ENCODE measurements around the gene CLPTM1. TPM values are rescaled to one million over a fixed set of nuclear protein-coding genes. Genes with fewer than 3 reads are reported as not detected.

Gene CLPTM1
- total and polyA plus RNA-seq, 2 donors from 2014 or later = 107 to 142 TPM

- Histone ChIP-seq H3K27ac (ENCODE audit: low read depth in 2 of 2, low read length in 2 of 2) (no peak overlapping the region), H3K4me1 (ENCODE audit: control insufficient read depth in 2 of 3, insufficient read depth in 2 of 3, low read depth in 1 of 3, low read length in 3 of 3) (no peaks in the 10 kb centered on the region), H3K9me3 (ENCODE audit: control insufficient read depth in 2 of 3, insufficient read depth in 1 of 3, low read length in 3 of 3) (no peaks in the 10 kb centered on the region), H3K27me3 (ENCODE audit: control insufficient read depth, insufficient read depth, low read length) (no peaks in the 10 kb centered on the region), H3K9ac (ENCODE audit: low read length in 3 of 3) (no peak overlapping the region), H3K4me3 (ENCODE audit: low read length in 3 of 3) (no peak overlapping the region), H3K36me3 (ENCODE audit: control insufficient read depth in 2 of 3, insufficient read depth in 3 of 3, low read length in 3 of 3) (no peaks in the 10 kb centered on the region)
- intact Hi-C loops (cut with DNase I) = no loop called here
- no peak for DNase-seq
- no peak for TF ChIP-seq CTCF (IDR thresholded peaks at IDR 0.05; ENCODE audit: borderline replicate concordance, extremely low read depth, insufficient read depth)
- no peak for FAIRE-seq
These were observed 25.1 kb upstream of the CLPTM1 start for GRCh38 chr19:44930088-44930487.

GRCh38 chr19:44931541-44931940 is 23.6 kb upstream of the CLPTM1 start:
- Histone ChIP-seq H3K4me1 (ENCODE audit: control insufficient read depth in 2 of 3, insufficient read depth in 2 of 3, low read depth in 1 of 3, low read length in 3 of 3) (peaks cover 0 to 2% (median 0%) of the 10 kb centered on the region in 3 donors), H3K4me3 (ENCODE audit: low read length in 3 of 3) (no peak overlapping the region), H3K27me3 (ENCODE audit: control insufficient read depth, insufficient read depth, low read length) (no peaks in the 10 kb centered on the region), H3K36me3 (ENCODE audit: control insufficient read depth in 2 of 3, insufficient read depth in 3 of 3, low read length in 3 of 3) (no peaks in the 10 kb centered on the region), H3K9me3 (ENCODE audit: control insufficient read depth in 2 of 3, insufficient read depth in 1 of 3, low read length in 3 of 3) (no peaks in the 10 kb centered on the region), H3K9ac (ENCODE audit: low read length in 3 of 3) (no peak overlapping the region), H3K27ac (ENCODE audit: low read depth in 2 of 2, low read length in 2 of 2) (no peak overlapping the region)
- no peak for DNase-seq
- intact Hi-C loops (cut with DNase I) = no loop called here
- TF ChIP-seq CTCF (IDR thresholded peaks at IDR 0.05; ENCODE audit: borderline replicate concordance, extremely low read depth, insufficient read depth) = no peak
- no peak for FAIRE-seq

- no peak for FAIRE-seq
- intact Hi-C loops (cut with DNase I) = no loop called here
- H3K27ac ChIP-seq (ENCODE audit: low read depth in 2 of 2, low read length in 2 of 2) = no peak overlapping the region
These were observed 15.5 kb upstream of the CLPTM1 start for GRCh38 chr19:44939668-44940067.

More at GRCh38 chr19:44939668-44940067, 15.5 kb upstream of the CLPTM1 start:
- TF ChIP-seq CTCF (IDR thresholded peaks at IDR 0.05; ENCODE audit: borderline replicate concordance, extremely low read depth, insufficient read depth) = no peak
- no peaks in the 10 kb centered on the region for H3K36me3 ChIP-seq (ENCODE audit: control insufficient read depth in 2 of 3, insufficient read depth in 3 of 3, low read length in 3 of 3)
- peaks cover 0 to 2% (median 0%) of the 10 kb centered on the region in 3 donors for H3K4me1 ChIP-seq (ENCODE audit: control insufficient read depth in 2 of 3, insufficient read depth in 2 of 3, low read depth in 1 of 3, low read length in 3 of 3)
- H3K9ac ChIP-seq (ENCODE audit: low read length in 3 of 3) = no peak overlapping the region
- no peaks in the 10 kb centered on the region for H3K9me3 ChIP-seq (ENCODE audit: control insufficient read depth in 2 of 3, insufficient read depth in 1 of 3, low read length in 3 of 3)
- H3K27me3 ChIP-seq (ENCODE audit: control insufficient read depth, insufficient read depth, low read length) = no peaks in the 10 kb centered on the region
- H3K4me3 ChIP-seq (ENCODE audit: low read length in 3 of 3) = no peak overlapping the region
- DNase-seq = no peak

Data from kidney (tissue), 14 donors.